ENCODE measurements around the gene CIB2. TPM values are rescaled to one million over a fixed set of nuclear protein-coding genes. Genes with fewer than 3 reads are reported as not detected.
A peak's percentile ranks its signal among the peaks of the same experiment; 100 is the strongest.

Gene CIB2
- total RNA-seq, 4 donors from 2014 or later, result 6.6 to 16.2 (median 10.9) TPM

DNA sequence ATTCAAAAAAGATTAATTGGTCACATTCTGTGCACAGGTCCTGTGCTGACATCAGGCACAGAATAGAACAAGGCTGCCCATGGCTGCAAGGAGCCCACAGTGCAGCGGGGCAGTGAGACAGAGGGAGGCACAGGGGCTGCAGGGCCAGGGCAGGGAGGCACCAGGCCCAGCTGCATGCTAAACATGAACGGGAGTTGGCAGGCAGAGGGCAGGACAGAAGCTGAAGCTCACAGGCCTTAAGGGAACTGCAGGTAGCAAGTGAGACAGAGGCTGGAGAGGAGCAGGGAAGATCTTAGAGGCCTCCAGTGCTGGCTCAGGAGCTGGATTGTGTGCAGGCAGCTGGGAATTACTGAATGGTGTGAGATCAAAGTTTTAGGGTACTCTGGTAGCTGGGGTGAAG, 44.1 kb upstream of the CIB2 start:
- intact Hi-C loops (cut with DNase I; ENCODE audit: low total_unique reads), result no loop called here
- 48 to 56% methylated on average over 2 of the region's 2 CpGs for WGBS, 2 donors
- H3K4me3 ChIP-seq (ENCODE audit: low read depth, poor library complexity, severe bottlenecking), result no peak overlapping the region
- peak; percentile 8 to 32 for DNase-seq (ENCODE audit: low spot score in 2 of 2)
- no peak for TF ChIP-seq POLR2A (IDR thresholded peaks at IDR 0.05)
- TF ChIP-seq, protein P1, sequence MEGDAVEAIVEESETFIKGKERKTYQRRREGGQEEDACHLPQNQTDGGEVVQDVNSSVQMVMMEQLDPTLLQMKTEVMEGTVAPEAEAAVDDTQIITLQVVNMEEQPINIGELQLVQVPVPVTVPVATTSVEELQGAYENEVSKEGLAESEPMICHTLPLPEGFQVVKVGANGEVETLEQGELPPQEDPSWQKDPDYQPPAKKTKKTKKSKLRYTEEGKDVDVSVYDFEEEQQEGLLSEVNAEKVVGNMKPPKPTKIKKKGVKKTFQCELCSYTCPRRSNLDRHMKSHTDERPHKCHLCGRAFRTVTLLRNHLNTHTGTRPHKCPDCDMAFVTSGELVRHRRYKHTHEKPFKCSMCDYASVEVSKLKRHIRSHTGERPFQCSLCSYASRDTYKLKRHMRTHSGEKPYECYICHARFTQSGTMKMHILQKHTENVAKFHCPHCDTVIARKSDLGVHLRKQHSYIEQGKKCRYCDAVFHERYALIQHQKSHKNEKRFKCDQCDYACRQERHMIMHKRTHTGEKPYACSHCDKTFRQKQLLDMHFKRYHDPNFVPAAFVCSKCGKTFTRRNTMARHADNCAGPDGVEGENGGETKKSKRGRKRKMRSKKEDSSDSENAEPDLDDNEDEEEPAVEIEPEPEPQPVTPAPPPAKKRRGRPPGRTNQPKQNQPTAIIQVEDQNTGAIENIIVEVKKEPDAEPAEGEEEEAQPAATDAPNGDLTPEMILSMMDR (IDR thresholded peaks at IDR 0.05), result no peak

- no peak overlapping the region for H3K4me3 ChIP-seq (ENCODE audit: low read depth, poor library complexity, severe bottlenecking)
- TF ChIP-seq, protein P1 (IDR thresholded peaks at IDR 0.05), result no peak
- TF ChIP-seq POLR2A (IDR thresholded peaks at IDR 0.05), result no peak
- DNase-seq (ENCODE audit: low spot score in 2 of 2), result peak; percentile 6 to 68
- intact Hi-C loops (cut with DNase I; ENCODE audit: low total_unique reads), result no loop called here
- 59 to 81% methylated on average over 8 to 9 of the region's 9 CpGs for WGBS, 2 donors
Measured at GRCh38 chr15:78174401-78174800, 43.2 kb upstream of the CIB2 start.

DNA sequence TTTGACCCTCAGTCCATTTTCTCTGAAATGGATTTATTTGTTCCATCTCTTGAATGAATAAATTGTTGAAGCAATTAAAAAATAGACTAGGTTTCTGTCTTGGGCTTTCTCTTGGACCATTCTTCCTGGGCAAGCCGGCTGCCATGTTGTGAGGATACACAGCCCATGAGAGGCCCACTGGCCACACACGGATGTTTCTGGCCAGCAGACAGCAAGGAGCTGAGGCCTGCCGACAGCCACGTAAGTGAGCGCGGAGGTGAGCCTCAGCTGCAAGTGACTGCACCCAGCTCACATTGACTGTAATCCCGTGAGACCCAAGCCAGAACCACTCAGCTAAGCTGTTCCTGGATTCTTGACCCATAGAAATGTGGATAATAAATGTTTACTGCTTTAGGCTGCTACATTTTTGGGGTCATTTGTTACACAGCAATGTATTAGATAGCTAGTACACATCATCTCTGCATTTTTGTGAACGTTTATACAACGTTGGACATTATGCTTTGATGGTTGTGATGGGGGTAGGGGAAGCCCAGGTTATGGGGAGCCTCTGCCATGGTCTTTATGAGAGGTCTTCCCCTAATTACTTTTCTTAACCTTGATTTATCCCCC, 40.7 kb upstream of the CIB2 start:
- 96 to 99% methylated on average over 9 of the region's 9 CpGs for WGBS, 2 donors

GRCh38 chr15:78170848-78171773, 39.9 kb upstream of the CIB2 start:
- intact Hi-C loops (cut with DNase I; ENCODE audit: low total_unique reads), result no loop called here
- H3K4me3 ChIP-seq (ENCODE audit: low read depth, poor library complexity, severe bottlenecking), result no peak overlapping the region
- TF ChIP-seq POLR2A (IDR thresholded peaks at IDR 0.05), result no peak
- TF ChIP-seq, protein P1 (IDR thresholded peaks at IDR 0.05), result no peak
- peak; percentile 12 to 49 for DNase-seq (ENCODE audit: low spot score in 2 of 2)
- WGBS, 2 donors, result 89 to 92% methylated on average over 17 of the region's 17 CpGs

More for the DNA sequence above, 40.7 kb upstream of the CIB2 start:
- H3K4me3 ChIP-seq (ENCODE audit: low read depth, poor library complexity, severe bottlenecking), result no peak overlapping the region
- peak in 1 of 2 donors; percentile 50 for DNase-seq (ENCODE audit: low spot score in 2 of 2)
- intact Hi-C loops (cut with DNase I; ENCODE audit: low total_unique reads), result no loop called here
- TF ChIP-seq POLR2A (IDR thresholded peaks at IDR 0.05), result no peak
- TF ChIP-seq, protein P1 (IDR thresholded peaks at IDR 0.05), result no peak

- intact Hi-C loops (cut with DNase I; ENCODE audit: low total_unique reads), result no loop called here
- 89 to 91% methylated on average over 5 of the region's 5 CpGs for WGBS, 2 donors
- TF ChIP-seq, protein P1 (IDR thresholded peaks at IDR 0.05), result no peak
- TF ChIP-seq POLR2A (IDR thresholded peaks at IDR 0.05), result no peak
- no peak overlapping the region for H3K4me3 ChIP-seq (ENCODE audit: low read depth, poor library complexity, severe bottlenecking)
- no peak for DNase-seq (ENCODE audit: low spot score in 2 of 2)
Measured at GRCh38 chr15:78168608-78169007, 37.4 kb upstream of the CIB2 start.
